ENCODE measurements around the gene TMEM231.

DNA sequence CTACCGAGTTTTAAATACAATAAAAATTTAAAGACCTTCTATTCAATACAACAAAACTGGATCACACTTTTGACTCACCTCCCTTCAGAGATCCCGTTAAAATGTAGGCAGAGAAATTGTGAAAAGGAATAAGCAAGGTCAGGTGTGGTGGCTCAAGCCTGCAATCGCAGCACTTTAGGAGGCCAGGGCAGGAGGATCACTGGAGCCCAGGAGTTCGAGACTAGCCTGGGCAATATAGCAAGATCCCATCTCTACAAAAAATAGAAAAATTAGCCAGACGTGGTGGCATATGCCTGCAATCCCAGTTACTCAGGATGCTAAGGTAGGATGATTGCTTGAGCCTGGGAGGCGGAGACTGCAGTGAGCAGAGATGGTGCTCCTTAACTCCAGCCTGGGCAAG lies 36.9 kb downstream of the TMEM231 start:
- TF ChIP-seq CTCF (IDR thresholded peaks at IDR 0.05), result no peak
- TF ChIP-seq POLR2A (IDR thresholded peaks at IDR 0.05), result no peak
